Osteocyte (in vitro differentiated cells): ENCODE data around the gene MYOF. TPM values are rescaled to one million over a fixed set of nuclear protein-coding genes. Genes with fewer than 3 reads are reported as not detected.
"Not testable (repeated sequence)": the region's sequence is repeated elsewhere in the genome, so short reads cannot be mapped to it uniquely, and the experiment has no call there.

Experiments
- DNase-seq: peaks from one replicate; pipeline ENCODE4 v3.0.0; 2021; ENCODE audit warnings: mixed read lengths; ENCODE audit not compliant: unreplicated experiment; ENCODE audit errors: extremely low spot score
- H3K27ac Mint-ChIP-seq: one replicate; pipeline ENCODE4 v1.8.0; 2021; ENCODE audit warnings: mild to moderate bottlenecking, mixed read lengths; ENCODE audit not compliant: unreplicated experiment
- H3K27me3 Mint-ChIP-seq: one replicate; pipeline ENCODE4 v1.8.0; 2021; ENCODE audit warnings: mixed read lengths; ENCODE audit not compliant: unreplicated experiment
- H3K36me3 Mint-ChIP-seq: one replicate; pipeline ENCODE4 v1.8.0; 2021; ENCODE audit warnings: mixed read lengths; ENCODE audit not compliant: unreplicated experiment
- H3K4me1 Mint-ChIP-seq: one replicate; pipeline ENCODE4 v1.8.0; 2021; ENCODE audit warnings: mixed read lengths; ENCODE audit not compliant: unreplicated experiment
- H3K4me3 Mint-ChIP-seq: one replicate; pipeline ENCODE4 v1.8.0; 2021; ENCODE audit warnings: mild to moderate bottlenecking, moderate library complexity, mixed read lengths; ENCODE audit not compliant: unreplicated experiment
- H3K9me3 Mint-ChIP-seq: one replicate; pipeline ENCODE4 v1.8.0; 2021; ENCODE audit warnings: mixed read lengths; ENCODE audit not compliant: unreplicated experiment
- total RNA-seq: library from RNA; stranded (reverse); gene quantifications from 2 replicates; pipeline ENCODE4 v1.2.1, GENCODE V29; 2021
- TF ChIP-seq, protein P1 (sequence below): fragments of 200-600 bp; sonication (generic); IDR thresholded peaks from 2 replicates; pipeline ENCODE4 v1.5.0; 2021; ENCODE audit warnings: antibody characterized with exemption, mild to moderate bottlenecking, moderate library complexity

Gene MYOF
- total RNA-seq, 1 donor from 2014 or later, result 470 TPM

GRCh38 chr10:93293999-93294398 lies 188.1 kb downstream of the MYOF start:
- Mint-ChIP-seq H3K4me1 (peaks cover 11% of the 10 kb centered on the region), H3K27ac (no peak overlapping the region), H3K9me3 (no peaks in the 10 kb centered on the region), H3K27me3 (no peaks in the 10 kb centered on the region), H3K4me3 (no peak overlapping the region), H3K36me3 (peaks cover 2% of the 10 kb centered on the region)
- DNase-seq, result no peak
- TF ChIP-seq, protein P1, sequence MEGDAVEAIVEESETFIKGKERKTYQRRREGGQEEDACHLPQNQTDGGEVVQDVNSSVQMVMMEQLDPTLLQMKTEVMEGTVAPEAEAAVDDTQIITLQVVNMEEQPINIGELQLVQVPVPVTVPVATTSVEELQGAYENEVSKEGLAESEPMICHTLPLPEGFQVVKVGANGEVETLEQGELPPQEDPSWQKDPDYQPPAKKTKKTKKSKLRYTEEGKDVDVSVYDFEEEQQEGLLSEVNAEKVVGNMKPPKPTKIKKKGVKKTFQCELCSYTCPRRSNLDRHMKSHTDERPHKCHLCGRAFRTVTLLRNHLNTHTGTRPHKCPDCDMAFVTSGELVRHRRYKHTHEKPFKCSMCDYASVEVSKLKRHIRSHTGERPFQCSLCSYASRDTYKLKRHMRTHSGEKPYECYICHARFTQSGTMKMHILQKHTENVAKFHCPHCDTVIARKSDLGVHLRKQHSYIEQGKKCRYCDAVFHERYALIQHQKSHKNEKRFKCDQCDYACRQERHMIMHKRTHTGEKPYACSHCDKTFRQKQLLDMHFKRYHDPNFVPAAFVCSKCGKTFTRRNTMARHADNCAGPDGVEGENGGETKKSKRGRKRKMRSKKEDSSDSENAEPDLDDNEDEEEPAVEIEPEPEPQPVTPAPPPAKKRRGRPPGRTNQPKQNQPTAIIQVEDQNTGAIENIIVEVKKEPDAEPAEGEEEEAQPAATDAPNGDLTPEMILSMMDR, result no peak

GRCh38 chr10:93290661-93291354 lies 191.3 kb downstream of the MYOF start:
- no peak for DNase-seq
- H3K27me3 Mint-ChIP-seq, result no peaks in the 10 kb centered on the region
- H3K27ac Mint-ChIP-seq, result no peak overlapping the region
- TF ChIP-seq, protein P1, result no peak
- peaks cover 23% of the 10 kb centered on the region for H3K4me1 Mint-ChIP-seq
- no peaks in the 10 kb centered on the region for H3K36me3 Mint-ChIP-seq
- H3K4me3 Mint-ChIP-seq, result no peak overlapping the region
- no peaks in the 10 kb centered on the region for H3K9me3 Mint-ChIP-seq

DNA sequence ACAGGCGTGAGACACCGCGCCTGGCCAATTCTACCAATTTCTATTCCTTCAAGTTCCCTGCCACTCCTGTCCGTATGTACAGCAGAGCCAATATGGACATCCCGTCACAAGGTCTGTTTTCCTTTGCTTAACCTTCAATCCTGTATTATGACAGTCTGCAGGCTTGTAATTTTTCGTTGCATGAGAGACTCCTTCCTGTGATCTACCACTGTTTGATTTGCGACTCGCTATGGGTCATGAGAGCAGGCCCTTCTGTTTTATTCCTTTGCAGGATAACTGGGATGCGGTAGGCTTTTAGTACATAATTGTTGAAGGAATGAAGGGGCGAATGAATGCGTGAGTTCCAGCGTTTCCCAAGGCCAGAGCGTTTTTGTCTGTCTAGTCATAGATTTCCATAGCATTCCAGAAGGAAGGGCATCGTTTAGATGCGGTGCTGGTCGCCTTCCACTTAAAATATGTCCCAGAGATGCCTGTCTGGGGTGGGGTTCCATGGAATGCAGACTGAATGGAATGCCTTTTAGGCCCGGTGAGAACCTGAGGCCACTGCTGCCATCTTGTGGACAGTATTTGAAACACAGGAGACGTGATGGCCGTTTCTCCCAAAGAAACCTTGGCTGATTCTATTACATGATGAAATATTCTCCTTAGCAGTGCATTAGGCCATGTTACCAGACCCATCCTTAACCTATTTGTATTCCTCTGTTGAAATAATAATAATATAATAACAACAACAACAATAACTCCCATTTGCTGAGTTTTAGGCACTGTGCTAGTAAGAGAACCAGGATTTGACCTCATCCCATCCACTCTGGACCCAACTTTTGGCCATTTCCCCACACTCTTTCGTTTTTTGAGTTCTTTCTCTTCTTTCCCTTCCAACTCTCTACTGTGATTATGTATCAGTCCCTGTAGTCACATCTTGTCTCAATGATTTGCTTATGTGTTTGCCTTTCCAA lies 193.2 kb downstream of the MYOF start:
- peak overlapping the region; percentile 17 for H3K4me3 Mint-ChIP-seq
- TF ChIP-seq, protein P1, result peak; percentile 93
- DNase-seq, result peak; percentile 91
- H3K27ac Mint-ChIP-seq, result peak overlapping the region; percentile 75
- H3K27me3 Mint-ChIP-seq, result no peaks in the 10 kb centered on the region
- H3K36me3 Mint-ChIP-seq, result no peaks in the 10 kb centered on the region
- H3K9me3 Mint-ChIP-seq, result no peaks in the 10 kb centered on the region
- H3K4me1 Mint-ChIP-seq, result peaks cover 23% of the 10 kb centered on the region

- no peaks in the 10 kb centered on the region for H3K36me3 Mint-ChIP-seq
- H3K4me1 Mint-ChIP-seq, result peaks cover 23% of the 10 kb centered on the region
- no peak overlapping the region for H3K4me3 Mint-ChIP-seq
- H3K27me3 Mint-ChIP-seq, result no peaks in the 10 kb centered on the region
- no peaks in the 10 kb centered on the region for H3K9me3 Mint-ChIP-seq
- no peak for DNase-seq
- TF ChIP-seq, protein P1, result no peak
- no peak overlapping the region for H3K27ac Mint-ChIP-seq
These were observed 194.4 kb downstream of the MYOF start for GRCh38 chr10:93287775-93288174.

DNA sequence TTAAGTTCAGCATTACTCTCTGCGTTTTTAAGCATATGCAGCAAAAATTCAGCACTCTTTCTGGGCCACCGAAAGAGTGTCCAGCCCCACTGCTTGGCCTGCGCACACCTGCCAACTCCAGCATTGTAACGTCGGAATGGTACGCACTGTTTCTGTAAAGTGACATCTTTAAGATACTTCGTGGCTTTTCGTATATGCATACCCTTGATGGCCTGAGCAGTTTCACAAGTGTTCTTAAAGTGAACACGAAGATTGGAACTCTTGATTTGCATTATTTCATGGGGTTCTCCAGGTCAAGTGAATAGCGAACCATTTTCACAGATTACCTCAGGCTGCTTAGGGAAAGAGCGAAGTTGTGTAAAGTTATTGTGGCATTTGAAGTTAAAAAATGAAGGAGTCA lies 197.9 kb downstream of the MYOF start:
- H3K36me3 Mint-ChIP-seq, H3K27me3 Mint-ChIP-seq, H3K27ac Mint-ChIP-seq, H3K9me3 Mint-ChIP-seq, H3K4me3 Mint-ChIP-seq, DNase-seq: not testable (repeated sequence)
- peaks cover 14% of the 10 kb centered on the region for H3K4me1 Mint-ChIP-seq
